ENCODE results near the gene NHERF2. TPM values are rescaled to one million over a fixed set of nuclear protein-coding genes. Genes with fewer than 3 reads are reported as not detected.
A peak's percentile ranks its signal among the peaks of the same experiment; 100 is the strongest.

The NHERF2 gene
- total RNA-seq, 6 experiments from 2014 or later, result 140 to 177 (median 152) TPM

DNA sequence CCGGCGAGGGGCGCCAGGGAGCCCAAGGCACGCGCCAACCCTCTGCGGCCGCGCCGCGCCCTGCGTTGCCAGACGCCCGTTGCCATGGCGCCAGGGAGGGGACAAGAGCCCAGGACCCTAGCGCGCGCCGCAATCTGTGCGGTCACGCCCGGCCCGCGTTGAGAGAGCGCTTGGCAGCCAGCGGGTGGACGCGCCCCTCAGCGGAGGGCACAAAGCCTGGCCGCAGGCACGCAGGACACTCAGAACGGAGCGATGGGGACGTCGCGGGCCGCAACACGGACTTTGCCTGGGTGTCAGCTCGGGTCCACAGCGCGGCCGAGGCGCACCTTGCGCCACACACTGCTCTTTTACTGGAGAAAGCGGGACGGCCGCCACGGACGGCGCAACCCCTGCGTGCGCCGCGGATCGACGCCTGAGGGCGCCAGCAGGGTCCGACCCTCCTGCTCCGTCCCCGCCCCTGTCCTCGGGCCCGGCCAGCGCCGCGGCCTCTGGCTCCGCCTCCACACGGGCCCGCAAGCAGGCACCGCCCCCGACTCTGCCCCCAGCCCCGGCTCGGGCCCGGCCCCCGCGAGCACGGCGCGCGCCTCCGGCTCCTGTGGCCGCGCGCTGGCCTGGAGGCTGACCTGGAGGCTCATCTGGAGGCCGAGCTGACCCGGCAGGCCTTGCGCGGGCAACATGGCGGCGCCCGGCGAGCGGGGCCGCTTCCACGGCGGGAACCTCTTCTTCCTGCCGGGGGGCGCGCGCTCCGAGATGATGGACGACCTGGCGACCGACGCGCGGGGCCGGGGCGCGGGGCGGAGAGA lies 43.0 kb upstream of the NHERF2 start, which contains the start of gene GFER:
Gene GFER (plus strand): TSS at position 650 of the 803 bp plus-strand sequence. CDS start 26 bp downstream, at position 676.
- Mint-ChIP-seq H3K27me3 (ENCODE audit: insufficient read depth) (peaks cover 12% of the 10 kb centered on the region), H3K4me3 (peak within 1 kb of the TSS; percentile 92), H3K27ac (peak within 1 kb of the TSS; percentile 78), H3K4me1 (ENCODE audit: low read depth) (peaks cover 16% of the 10 kb centered on the region), H3K36me3 (ENCODE audit: low read depth) (0 out of 2 replicates have a peak, but pooled peaks cover 5% of the 10 kb centered on the region), H3K9me3 (no peaks in the 10 kb centered on the region)
- peak; percentile 86 for DNase-seq
- TF ChIP-seq, protein P1, sequence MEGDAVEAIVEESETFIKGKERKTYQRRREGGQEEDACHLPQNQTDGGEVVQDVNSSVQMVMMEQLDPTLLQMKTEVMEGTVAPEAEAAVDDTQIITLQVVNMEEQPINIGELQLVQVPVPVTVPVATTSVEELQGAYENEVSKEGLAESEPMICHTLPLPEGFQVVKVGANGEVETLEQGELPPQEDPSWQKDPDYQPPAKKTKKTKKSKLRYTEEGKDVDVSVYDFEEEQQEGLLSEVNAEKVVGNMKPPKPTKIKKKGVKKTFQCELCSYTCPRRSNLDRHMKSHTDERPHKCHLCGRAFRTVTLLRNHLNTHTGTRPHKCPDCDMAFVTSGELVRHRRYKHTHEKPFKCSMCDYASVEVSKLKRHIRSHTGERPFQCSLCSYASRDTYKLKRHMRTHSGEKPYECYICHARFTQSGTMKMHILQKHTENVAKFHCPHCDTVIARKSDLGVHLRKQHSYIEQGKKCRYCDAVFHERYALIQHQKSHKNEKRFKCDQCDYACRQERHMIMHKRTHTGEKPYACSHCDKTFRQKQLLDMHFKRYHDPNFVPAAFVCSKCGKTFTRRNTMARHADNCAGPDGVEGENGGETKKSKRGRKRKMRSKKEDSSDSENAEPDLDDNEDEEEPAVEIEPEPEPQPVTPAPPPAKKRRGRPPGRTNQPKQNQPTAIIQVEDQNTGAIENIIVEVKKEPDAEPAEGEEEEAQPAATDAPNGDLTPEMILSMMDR (IDR thresholded peaks at IDR 0.05), result peak; percentile 58

- H3K36me3 Mint-ChIP-seq (ENCODE audit: low read depth), result 0 out of 2 replicates have a peak, but pooled peaks cover 5% of the 10 kb centered on the region
- H3K9me3 Mint-ChIP-seq, result no peaks in the 10 kb centered on the region
- TF ChIP-seq, protein P1 (IDR thresholded peaks at IDR 0.05), result no peak
- no peak for DNase-seq
- peaks cover 14% of the 10 kb centered on the region for H3K27me3 Mint-ChIP-seq (ENCODE audit: insufficient read depth)
- H3K4me1 Mint-ChIP-seq (ENCODE audit: low read depth), result peaks cover 16% of the 10 kb centered on the region
- peak overlapping the region; percentile 92 for H3K4me3 Mint-ChIP-seq
- H3K27ac Mint-ChIP-seq, result peak overlapping the region; percentile 68
Observed at GRCh38 chr16:1984347-1985225, 42.1 kb upstream of the NHERF2 start.

DNA sequence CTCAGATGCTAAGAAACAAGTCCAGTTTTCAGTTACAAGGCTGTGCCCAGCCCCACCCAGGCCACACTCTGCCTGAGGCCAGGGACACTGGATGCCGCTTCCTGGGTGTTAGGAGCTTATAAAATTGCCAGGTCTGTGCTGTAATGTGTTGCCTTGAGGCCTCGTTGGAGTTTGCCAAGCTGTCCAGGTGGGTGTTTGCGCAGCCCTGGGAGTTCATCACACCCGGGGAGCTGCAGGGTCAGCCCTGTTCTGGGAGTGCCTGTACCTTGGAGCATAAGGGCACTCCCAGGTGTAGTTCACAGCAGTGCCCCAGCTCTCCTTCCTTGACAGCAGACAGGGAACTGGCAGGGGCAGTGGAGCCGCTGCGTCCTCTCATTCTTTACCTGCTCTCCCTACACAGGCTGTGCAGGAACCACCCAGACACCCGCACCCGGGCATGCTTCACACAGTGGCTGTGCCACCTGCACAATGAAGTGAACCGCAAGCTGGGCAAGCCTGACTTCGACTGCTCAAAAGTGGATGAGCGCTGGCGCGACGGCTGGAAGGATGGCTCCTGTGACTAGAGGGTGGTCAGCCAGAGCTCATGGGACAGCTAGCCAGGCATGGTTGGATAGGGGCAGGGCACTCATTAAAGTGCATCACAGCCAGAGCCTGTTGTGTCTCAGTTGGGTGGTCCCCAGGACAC lies 41.1 kb upstream of the NHERF2 start:
- DNase-seq, result no peak
- TF ChIP-seq, protein P1 (IDR thresholded peaks at IDR 0.05), result no peak
- Mint-ChIP-seq H3K27ac (no peak overlapping the region), H3K9me3 (no peaks in the 10 kb centered on the region), H3K4me1 (ENCODE audit: low read depth) (peaks cover 16% of the 10 kb centered on the region), H3K4me3 (peak overlapping the region; percentile 92), H3K27me3 (ENCODE audit: insufficient read depth) (peaks cover 14% of the 10 kb centered on the region), H3K36me3 (ENCODE audit: low read depth) (0 out of 2 replicates have a peak, but pooled peaks cover 5% of the 10 kb centered on the region)

GRCh38 chr16:1987198-1987597 lies 39.5 kb upstream of the NHERF2 start:
- H3K4me1 Mint-ChIP-seq (ENCODE audit: low read depth), result peaks cover 16% of the 10 kb centered on the region
- no peaks in the 10 kb centered on the region for H3K9me3 Mint-ChIP-seq
- TF ChIP-seq, protein P1 (IDR thresholded peaks at IDR 0.05), result no peak
- peaks cover 16% of the 10 kb centered on the region for H3K27me3 Mint-ChIP-seq (ENCODE audit: insufficient read depth)
- DNase-seq, result no peak
- H3K36me3 Mint-ChIP-seq (ENCODE audit: low read depth), result 0 out of 2 replicates have a peak, but pooled peaks cover 5% of the 10 kb centered on the region
- no peak overlapping the region for H3K4me3 Mint-ChIP-seq
- H3K27ac Mint-ChIP-seq, result no peak overlapping the region

All from HFFc6 (cell line).